Endometrial microvascular endothelial cells (primary cell): Measurements from ENCODE around the gene ERVW-1. TPM values are rescaled to one million over a fixed set of nuclear protein-coding genes. Genes with fewer than 3 reads are reported as not detected.
"Not testable (repeated sequence)": the region's sequence is repeated elsewhere in the genome, so short reads cannot be mapped to it uniquely, and the experiment has no call there.

Experiments used
- in situ Hi-C: cut with HindIII; loops from 2 replicates; pipeline ENCODE4 v1.10.0; 2017; ENCODE audit warnings: low sequenced_read_pairs, low pct_unique_long_range_greater_than_20kb; ENCODE audit errors: inconsistent ontology term
- total RNA-seq: library from RNA; depleted of rRNA; stranded (reverse); fragments of >200 nt; gene quantifications from one replicate; pipeline ENCODE4 v1.2.3, GENCODE V29; 2015; ENCODE audit errors: inconsistent ontology term

Gene ERVW-1
- total RNA-seq, 1 donor from 2014 or later, result not detected

GRCh38 chr7:92475851-92476590 lies 1.7 kb downstream of the ERVW-1 start:
- in situ Hi-C loops, result not testable (repeated sequence)

GRCh38 chr7:92475261-92475770 lies 2.4 kb downstream of the ERVW-1 start:
- in situ Hi-C loops, result not testable (repeated sequence)

- in situ Hi-C loops, result not testable (repeated sequence)
These were observed 3.8 kb downstream of the ERVW-1 start for GRCh38 chr7:92473989-92474388.

- in situ Hi-C loops, result not testable (repeated sequence)
These were observed 9.2 kb downstream of the ERVW-1 start for GRCh38 chr7:92468589-92468988.

- in situ Hi-C loops, result no loop called here
These were observed 11.1 kb downstream of the ERVW-1 start for GRCh38 chr7:92466682-92467081.

- in situ Hi-C loops, result no loop called here
These were observed 13.2 kb downstream of the ERVW-1 start for GRCh38 chr7:92464515-92464914.

GRCh38 chr7:92462560-92462959 lies 15.2 kb downstream of the ERVW-1 start:
- in situ Hi-C loops, result no loop called here

GRCh38 chr7:92461027-92462003 lies 16.4 kb downstream of the ERVW-1 start:
- in situ Hi-C loops, result no loop called here

GRCh38 chr7:92460510-92460909 lies 17.2 kb downstream of the ERVW-1 start:
- in situ Hi-C loops, result no loop called here

GRCh38 chr7:92460109-92460508 lies 17.6 kb downstream of the ERVW-1 start:
- in situ Hi-C loops, result no loop called here

GRCh38 chr7:92456236-92456635 lies 21.5 kb downstream of the ERVW-1 start:
- in situ Hi-C loops, result no loop called here

GRCh38 chr7:92451645-92452044 lies 26.1 kb downstream of the ERVW-1 start:
- in situ Hi-C loops, result no loop called here

GRCh38 chr7:92448205-92448747 lies 29.5 kb downstream of the ERVW-1 start:
- in situ Hi-C loops, result no loop called here

GRCh38 chr7:92447345-92448204 lies 30.2 kb downstream of the ERVW-1 start, which contains the start of gene GATAD1:
TSS of gene GATAD1 (plus strand) at chr7:92447482. CDS start at chr7:92447730, 248 bp downstream.
- in situ Hi-C loops, result no loop called here

- in situ Hi-C loops, result no loop called here
These were observed 30.8 kb downstream of the ERVW-1 start for GRCh38 chr7:92446869-92447344.

- in situ Hi-C loops, result not testable (repeated sequence)
These were observed 35.0 kb downstream of the ERVW-1 start for GRCh38 chr7:92442720-92443119.

- in situ Hi-C loops, result no loop called here
These were observed 39.7 kb downstream of the ERVW-1 start for GRCh38 chr7:92437956-92438491.
